SK-N-MC (cell line): Measurements from ENCODE around the gene NLK.
"Not testable (repeated sequence)": the region's sequence is repeated elsewhere in the genome, so short reads cannot be mapped to it uniquely, and the experiment has no call there.

Source experiments
- DNase-seq: peaks from one replicate; pipeline ENCODE4 v3.0.0-alpha.2; 2011; ENCODE audit warnings: low read depth, low spot score
- H3K27ac ChIP-seq: fragments of 200-600 bp; sonication (generic); 2 replicates; pipeline ENCODE4 v1.5.1; 2016; ENCODE audit warnings: mixed run types
- H3K36me3 ChIP-seq: fragments of 200-600 bp; sonication (generic); 2 replicates; pipeline ENCODE4 v1.6.1; 2017; ENCODE audit warnings: antibody characterized with exemption, low read length, mixed read lengths; ENCODE audit not compliant: insufficient read depth
- H3K4me3 ChIP-seq: fragments of 200-600 bp; sonication (generic); 2 replicates; pipeline ENCODE4 v1.5.1; 2016
- H3K9ac ChIP-seq: fragments of 200-600 bp; sonication (generic); 2 replicates; pipeline ENCODE4 v1.8.0; 2017; ENCODE audit warnings: mixed run types, mixed read lengths; ENCODE audit not compliant: insufficient read length
- H3K9me3 ChIP-seq: fragments of 200-600 bp; sonication (generic); 2 replicates; pipeline ENCODE4 v1.6.1; 2017; ENCODE audit warnings: low read depth, mild to moderate bottlenecking, antibody characterized with exemption, low read length, moderate library complexity, mixed read lengths
- EZH2 ChIP-seq: fragments of 200-600 bp; sonication (generic); IDR thresholded peaks from one replicate; pipeline ENCODE4 v1.6.1; 2017; ENCODE audit warnings: antibody characterized with exemption
- FOXP2 ChIP-seq: optimal IDR thresholded peaks from 2 replicates; pipeline ENCODE3; 2011; ENCODE audit warnings: mild to moderate bottlenecking, moderate library complexity; ENCODE audit not compliant: insufficient read depth; ENCODE audit errors: extremely low read length, control extremely low read depth
- POLR2AphosphoS5 ChIP-seq: IDR thresholded peaks from 2 replicates; pipeline ENCODE4 v1.6.1; 2012; ENCODE audit warnings: mild to moderate bottlenecking, low read depth, low read length, borderline replicate concordance

Gene NLK

DNA sequence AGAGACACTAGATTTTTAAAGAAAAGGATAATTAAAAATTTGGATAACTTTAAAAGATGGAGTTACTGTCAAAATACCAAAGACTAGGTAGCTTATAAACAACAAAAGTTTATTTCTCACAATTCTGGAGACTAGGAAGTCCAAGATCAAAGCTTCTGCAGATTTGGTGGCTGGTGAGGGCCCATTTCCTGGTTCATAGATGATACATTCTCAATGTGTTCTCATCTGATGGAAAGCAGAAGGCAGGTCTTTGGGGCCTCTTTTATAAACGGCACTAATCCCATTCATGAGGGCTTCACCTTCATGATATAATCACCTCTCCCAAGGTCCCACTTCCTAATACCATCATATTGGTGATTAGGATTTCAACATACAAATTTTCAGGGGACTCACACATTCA, 33.7 kb downstream of the NLK start:
- Histone ChIP-seq H3K9ac (no peak overlapping the region), H3K4me3 (no peak overlapping the region), H3K36me3 (no peaks in the 10 kb centered on the region), H3K27ac (no peak overlapping the region), H3K9me3 (no peaks in the 10 kb centered on the region)
- DNase-seq = no peak
- no peak for TF ChIP-seq FOXP2

DNA sequence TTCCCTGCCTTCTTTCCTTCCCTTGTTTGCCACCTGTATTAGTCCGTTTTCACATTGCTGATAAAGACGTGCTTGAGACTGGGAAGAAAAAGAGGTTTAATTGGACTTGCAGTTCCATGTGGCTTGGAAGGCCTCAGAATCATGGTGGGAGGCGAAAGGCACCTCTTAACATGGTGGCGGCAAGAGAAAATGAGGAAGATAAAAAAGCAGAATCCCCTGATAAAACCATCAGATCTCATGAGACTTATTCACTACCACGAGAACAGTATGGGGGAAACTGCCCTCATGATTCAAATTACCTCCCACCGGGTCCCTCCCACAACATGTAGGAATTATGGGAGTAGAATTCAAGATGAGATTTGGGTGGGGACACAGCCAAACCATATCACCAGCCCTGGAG, 34.7 kb downstream of the NLK start:
- H3K9me3 ChIP-seq, DNase-seq, H3K27ac ChIP-seq, H3K4me3 ChIP-seq, H3K36me3 ChIP-seq, H3K9ac ChIP-seq: not testable (repeated sequence)

DNA sequence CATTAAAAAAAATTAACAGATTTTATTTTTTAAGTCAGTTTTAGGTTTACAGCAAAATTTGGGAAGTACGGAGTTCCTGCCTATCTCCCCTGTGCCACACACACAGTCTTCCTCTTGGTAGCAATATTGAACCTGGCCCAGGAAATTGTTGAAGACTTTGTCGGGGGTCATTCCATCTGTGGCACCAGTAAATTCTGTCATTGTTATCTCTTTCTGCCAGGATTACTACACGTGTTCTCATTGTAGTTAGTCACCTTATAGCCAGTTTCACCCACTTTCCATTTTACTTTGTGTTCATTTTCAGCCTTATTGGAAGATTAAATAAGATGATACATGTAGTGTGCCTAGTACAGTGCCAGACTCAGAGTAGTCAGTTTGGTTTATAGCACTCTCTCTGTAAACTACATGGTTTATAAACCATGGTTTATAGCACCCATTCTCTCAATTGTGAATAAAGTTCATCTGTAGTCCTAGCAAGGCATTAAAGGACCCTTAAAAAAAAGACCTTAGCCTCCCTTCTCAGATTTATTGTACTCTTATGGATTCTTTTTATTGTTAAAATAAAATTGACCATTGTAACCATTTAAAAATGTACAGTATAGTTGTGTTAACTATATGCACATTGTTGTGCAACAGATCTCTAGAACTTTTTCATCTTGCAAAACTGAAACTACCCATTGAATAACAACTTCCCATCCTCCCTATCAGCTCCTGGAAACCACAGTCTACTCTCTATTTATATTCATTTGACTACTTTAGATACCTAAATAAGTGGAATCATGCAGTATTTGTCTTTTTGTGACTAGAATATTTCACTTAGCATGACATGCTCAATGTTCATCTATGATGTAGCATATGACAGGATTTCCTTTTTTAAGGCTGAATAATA, 36.1 kb downstream of the NLK start:
- TF ChIP-seq EZH2 = no peak
- no peak overlapping the region for H3K27ac ChIP-seq
- no peaks in the 10 kb centered on the region for H3K9me3 ChIP-seq
- H3K36me3 ChIP-seq = no peaks in the 10 kb centered on the region
- no peak overlapping the region for H3K9ac ChIP-seq
- no peak for DNase-seq
- no peak overlapping the region for H3K4me3 ChIP-seq

DNA sequence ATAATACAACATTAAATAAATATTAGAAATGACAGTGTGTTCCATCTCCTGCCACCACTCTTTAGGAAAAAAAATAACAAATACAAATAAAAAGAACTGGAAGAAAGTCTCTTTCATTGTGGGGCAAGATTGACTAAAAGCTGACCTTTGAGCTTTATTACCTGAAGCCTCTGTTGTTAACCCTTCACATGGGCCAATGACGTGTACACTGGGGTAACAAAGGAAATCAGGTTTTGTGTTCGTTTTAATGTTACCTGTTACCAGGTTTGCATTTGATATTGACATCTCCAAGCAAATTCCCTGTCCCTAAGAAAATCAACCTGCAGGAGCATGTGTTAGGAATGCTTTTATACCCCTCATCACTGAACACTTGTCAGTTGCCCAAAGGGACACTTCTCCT, 39.0 kb downstream of the NLK start:
- Histone ChIP-seq H3K27ac (no peak overlapping the region), H3K9ac (no peak overlapping the region), H3K9me3 (no peaks in the 10 kb centered on the region), H3K4me3 (no peak overlapping the region), H3K36me3 (no peaks in the 10 kb centered on the region)
- no peak for TF ChIP-seq FOXP2
- TF ChIP-seq POLR2AphosphoS5 = no peak
- TF ChIP-seq EZH2 = no peak
- no peak for DNase-seq

DNA sequence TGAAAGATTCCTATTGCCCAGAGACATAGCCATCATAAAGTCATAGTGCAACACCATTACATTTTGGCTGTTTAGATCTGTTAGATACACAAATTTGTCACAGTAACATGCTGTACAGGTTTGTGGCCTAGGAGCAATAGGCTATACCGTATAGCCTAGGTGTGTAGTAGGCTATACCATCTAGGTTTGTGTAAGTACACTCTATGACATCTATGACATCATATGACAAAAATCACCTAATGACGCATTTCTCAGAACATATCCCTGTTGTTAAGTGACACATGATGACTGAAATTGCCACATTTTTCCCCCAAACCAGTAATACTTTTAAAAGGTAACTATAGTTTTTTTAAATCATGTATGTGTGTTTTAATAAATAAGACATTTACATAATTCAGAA, 43.3 kb downstream of the NLK start:
- Histone ChIP-seq H3K9ac (no peak overlapping the region), H3K9me3 (peaks cover 4% of the 10 kb centered on the region; the same call in 1 of the 2 replicates), H3K4me3 (no peak overlapping the region), H3K36me3 (no peaks in the 10 kb centered on the region; the same call in 1 of the 2 replicates), H3K27ac (no peak overlapping the region)
- DNase-seq = no peak
- TF ChIP-seq POLR2AphosphoS5 (no peak), FOXP2 (no peak), EZH2 (no peak)

DNA sequence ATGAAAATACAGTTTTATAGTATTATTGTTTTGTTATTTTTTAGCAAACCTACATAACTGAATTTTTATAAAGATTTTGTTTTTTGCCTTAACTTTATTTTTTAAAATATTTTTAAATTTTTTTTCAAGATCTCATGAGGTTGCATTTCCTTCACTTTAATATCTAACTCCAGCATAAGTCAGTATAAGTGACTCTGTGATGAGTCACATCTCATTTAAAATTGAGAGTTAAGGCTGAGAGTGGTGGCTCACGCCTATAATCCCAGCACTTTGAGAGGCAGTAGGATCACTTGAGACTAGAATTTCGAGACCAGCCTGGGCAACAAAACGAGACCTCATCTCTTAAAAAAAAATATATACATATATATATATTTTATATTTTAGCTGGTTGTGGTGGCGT, 44.0 kb downstream of the NLK start:
- Histone ChIP-seq H3K9me3 (peaks cover 4% of the 10 kb centered on the region; the same call in 1 of the 2 replicates), H3K27ac (no peak overlapping the region), H3K4me3 (no peak overlapping the region), H3K36me3 (no peaks in the 10 kb centered on the region; the same call in 1 of the 2 replicates), H3K9ac (no peak overlapping the region)
- DNase-seq = no peak
- TF ChIP-seq FOXP2 (no peak), POLR2AphosphoS5 (no peak), EZH2 (no peak)

DNA sequence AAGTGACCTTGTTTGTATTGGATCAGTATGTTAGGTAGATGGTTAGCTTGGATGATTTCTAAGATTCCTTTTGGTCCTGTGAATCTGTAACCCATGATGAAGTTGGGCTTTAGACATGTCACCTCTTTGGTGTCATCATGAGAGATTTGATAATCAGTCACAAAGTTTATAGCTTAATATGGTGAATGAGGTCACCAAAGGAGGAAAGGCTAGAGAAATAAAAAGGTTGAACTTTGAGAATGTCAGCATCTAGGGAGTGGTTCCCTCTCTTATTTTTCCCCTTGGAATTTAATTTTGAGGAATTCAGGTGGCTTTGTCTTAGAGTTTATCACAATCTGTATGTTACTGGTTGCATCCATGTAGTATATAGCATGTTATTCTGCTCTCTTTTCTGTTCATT, 45.3 kb downstream of the NLK start:
- Histone ChIP-seq H3K4me3 (no peak overlapping the region), H3K9ac (no peak overlapping the region), H3K9me3 (peaks cover 4% of the 10 kb centered on the region; the same call in 1 of the 2 replicates), H3K36me3 (no peaks in the 10 kb centered on the region; the same call in 1 of the 2 replicates), H3K27ac (no peak overlapping the region)
- no peak for DNase-seq
- TF ChIP-seq POLR2AphosphoS5 (no peak), FOXP2 (no peak), EZH2 (no peak)

DNA sequence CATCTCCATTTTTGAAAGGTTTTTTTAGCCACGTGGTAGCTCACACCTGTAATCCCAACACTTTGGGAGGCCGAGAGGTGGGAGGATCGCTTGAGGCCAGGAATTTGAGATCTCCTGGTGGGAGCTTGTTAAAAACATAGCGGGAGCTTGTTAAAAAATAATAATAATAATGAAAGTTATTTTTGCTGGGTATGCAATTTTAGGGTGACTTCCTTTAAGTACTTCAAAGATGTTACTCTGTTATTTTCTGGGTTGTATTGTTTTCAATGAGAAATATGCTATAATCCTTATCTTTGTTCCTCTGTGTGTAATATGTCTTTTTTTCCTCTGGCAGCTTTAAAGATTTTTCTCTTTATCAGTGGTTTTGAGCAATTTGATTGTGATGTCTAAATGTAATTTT, 48.1 kb downstream of the NLK start:
- no peak overlapping the region for H3K4me3 ChIP-seq
- DNase-seq = no peak
- no peak overlapping the region for H3K27ac ChIP-seq
- no peaks in the 10 kb centered on the region; the same call in 1 of the 2 replicates for H3K36me3 ChIP-seq
- no peak for TF ChIP-seq FOXP2
- TF ChIP-seq POLR2AphosphoS5 = no peak
- H3K9me3 ChIP-seq = peaks cover 4% of the 10 kb centered on the region; the same call in 1 of the 2 replicates
- H3K9ac ChIP-seq = no peak overlapping the region

DNA sequence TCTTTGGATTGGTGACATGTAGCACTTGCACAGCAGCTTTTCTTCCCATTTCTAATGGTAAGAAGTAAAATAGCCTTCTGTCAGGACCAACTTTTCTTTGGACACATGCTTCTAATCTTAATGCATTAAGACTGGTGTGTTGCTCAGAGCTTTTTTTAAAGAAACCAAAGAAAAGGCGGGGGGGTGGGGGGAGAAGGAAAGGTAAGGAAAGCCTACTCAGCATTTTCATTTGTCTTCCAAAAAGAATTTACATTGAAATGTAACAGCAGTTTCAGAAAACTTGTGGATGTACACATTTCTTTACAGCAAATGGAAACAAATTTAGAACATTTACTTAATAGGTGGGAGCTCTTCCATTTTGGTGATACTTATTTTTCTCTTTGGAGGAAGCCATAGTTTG, 49.6 kb downstream of the NLK start:
- peak overlapping the region; percentile 27 for H3K9ac ChIP-seq
- H3K4me3 ChIP-seq = peak overlapping the region; percentile 41
- H3K27ac ChIP-seq = peak overlapping the region; percentile 91
- TF ChIP-seq EZH2 (no peak), FOXP2 (no peak), POLR2AphosphoS5 (no peak)
- H3K36me3 ChIP-seq = no peaks in the 10 kb centered on the region; the same call in 1 of the 2 replicates
- DNase-seq = no peak
- H3K9me3 ChIP-seq = peaks cover 4% of the 10 kb centered on the region; the same call in 1 of the 2 replicates
